Jurkat, Clone E6-1 (cell line): ENCODE data around the gene CASP8.

Source experiments
- DNase-seq: peaks from one replicate; pipeline ENCODE4 v3.0.0-alpha.2; 2011; ENCODE audit warnings: low read depth, low spot score
- H3K4me3 ChIP-seq: 2 replicates; pipeline ENCODE4 v1.5.1; 2011; ENCODE audit warnings: mild to moderate bottlenecking, low read length, control low read depth, moderate library complexity

Gene CASP8

GRCh38 chr2:201313362-201313761, 53.0 kb downstream of the CASP8 start:
- no peak for DNase-seq
- no peak overlapping the region for H3K4me3 ChIP-seq

- no peak for DNase-seq
- H3K4me3 ChIP-seq = no peak overlapping the region
Measured at GRCh38 chr2:201319511-201319910, 59.2 kb downstream of the CASP8 start.

- no peak overlapping the region for H3K4me3 ChIP-seq
- DNase-seq = no peak
Measured at GRCh38 chr2:201320257-201320656, 59.9 kb downstream of the CASP8 start.

- no peak for DNase-seq
- no peak overlapping the region for H3K4me3 ChIP-seq
Measured at GRCh38 chr2:201320701-201321100, 60.4 kb downstream of the CASP8 start.

GRCh38 chr2:201322772-201323171, 62.4 kb downstream of the CASP8 start:
- DNase-seq = no peak
- H3K4me3 ChIP-seq = no peak overlapping the region

GRCh38 chr2:201327678-201328077, 67.3 kb downstream of the CASP8 start:
- DNase-seq = no peak

GRCh38 chr2:201329409-201329808, 69.1 kb downstream of the CASP8 start:
- no peak for DNase-seq
- H3K4me3 ChIP-seq = no peak overlapping the region

More at GRCh38 chr2:201327678-201328077, 67.3 kb downstream of the CASP8 start:
- no peak overlapping the region for H3K4me3 ChIP-seq
